Trophoblast cell (in vitro differentiated cells and primary cell): ENCODE results near the gene SPHKAP.

Source experiments
- DNase-seq, 2 donors: peaks; one replicate each; pipeline ENCODE4 v3.0.0-alpha.2; 2016
- H2AFZ ChIP-seq: 2 replicates; pipeline ENCODE4 v1.6.1; 2013; ENCODE audit warnings: low read length, moderate library complexity, mild to moderate bottlenecking; ENCODE audit not compliant: insufficient read depth, poor library complexity
- H2AK5ac ChIP-seq: 2 replicates; pipeline ENCODE4 v1.6.1; 2013; ENCODE audit warnings: mild to moderate bottlenecking, low read length
- H2BK120ac ChIP-seq: 2 replicates; pipeline ENCODE4 v1.6.1; 2013; ENCODE audit warnings: low read length, mild to moderate bottlenecking, moderate library complexity; ENCODE audit not compliant: insufficient read depth, poor library complexity
- H2BK12ac ChIP-seq: 2 replicates; pipeline ENCODE4 v1.6.1; 2013; ENCODE audit warnings: mild to moderate bottlenecking, low read length, moderate library complexity
- H2BK5ac ChIP-seq: 2 replicates; pipeline ENCODE4 v1.6.1; 2013; ENCODE audit warnings: low read length, low read depth, moderate library complexity, mild to moderate bottlenecking; ENCODE audit not compliant: poor library complexity
- H3K14ac ChIP-seq: 2 replicates; pipeline ENCODE4 v1.6.1; 2013; ENCODE audit warnings: mild to moderate bottlenecking, low read length
- H3K18ac ChIP-seq: 2 replicates; pipeline ENCODE4 v1.6.1; 2013; ENCODE audit warnings: mild to moderate bottlenecking, low read length
- H3K23ac ChIP-seq: 2 replicates; pipeline ENCODE4 v1.6.1; 2013; ENCODE audit warnings: low read length
- H3K27ac ChIP-seq: 2 replicates; pipeline ENCODE4 v1.5.1; 2013; ENCODE audit warnings: low read depth, mild to moderate bottlenecking, inconsistent platforms, low read length, moderate library complexity
- H3K27me3 ChIP-seq: 2 replicates; pipeline ENCODE4 v1.6.1; 2013; ENCODE audit warnings: inconsistent platforms, mild to moderate bottlenecking, low read length, moderate library complexity; ENCODE audit not compliant: insufficient read depth
- H3K36me3 ChIP-seq, 2 experiments: 1 replicate in 1 of 2; 2 replicates in 1 of 2; pipeline ENCODE4 v1.6.1; 2013; ENCODE audit warnings: low read length in 2 of 2, mild to moderate bottlenecking in 2 of 2, moderate library complexity in 1 of 2; ENCODE audit not compliant: insufficient read depth in 2 of 2, control insufficient read depth in 1 of 2
- H3K4ac ChIP-seq: 2 replicates; pipeline ENCODE4 v1.6.1; 2013; ENCODE audit warnings: low read depth, mild to moderate bottlenecking, low read length, moderate library complexity
- H3K4me1 ChIP-seq, 2 experiments: 1 replicate in 1 of 2; 2 replicates in 1 of 2; pipeline ENCODE4 v1.6.1; 2013; ENCODE audit warnings: low read length in 2 of 2, mild to moderate bottlenecking in 2 of 2, moderate library complexity in 1 of 2; ENCODE audit not compliant: insufficient read depth in 2 of 2, control insufficient read depth in 1 of 2
- H3K4me2 ChIP-seq: 2 replicates; pipeline ENCODE4 v1.6.1; 2013; ENCODE audit warnings: inconsistent platforms, mild to moderate bottlenecking, low read length, moderate library complexity
- H3K4me3 ChIP-seq: 2 replicates; pipeline ENCODE4 v1.5.1; 2013; ENCODE audit warnings: mild to moderate bottlenecking, low read depth, low read length, inconsistent platforms
- H3K79me1 ChIP-seq: one replicate; pipeline ENCODE4 v1.6.1; 2013; ENCODE audit warnings: low read length
- H3K79me2 ChIP-seq: 2 replicates; pipeline ENCODE4 v1.6.1; 2013; ENCODE audit warnings: low read length, mild to moderate bottlenecking; ENCODE audit not compliant: control insufficient read depth, insufficient read depth, poor library complexity
- H3K9ac ChIP-seq: 2 replicates; pipeline ENCODE4 v1.6.1; 2013; ENCODE audit warnings: mild to moderate bottlenecking, low read length
- H3K9me3 ChIP-seq: 2 replicates; pipeline ENCODE4 v1.6.1; 2013; ENCODE audit warnings: low read depth, mild to moderate bottlenecking, control low read depth, inconsistent platforms, low read length; ENCODE audit not compliant: insufficient read depth
- H4K12ac ChIP-seq: 2 replicates; pipeline ENCODE4 v1.6.1; 2013; ENCODE audit warnings: low read depth, mild to moderate bottlenecking, low read length, moderate library complexity
- H4K8ac ChIP-seq: 2 replicates; pipeline ENCODE4 v1.6.1; 2013; ENCODE audit warnings: low read depth, mild to moderate bottlenecking, low read length, moderate library complexity
- H4K91ac ChIP-seq: one replicate; pipeline ENCODE4 v1.6.1; 2013; ENCODE audit warnings: low read depth, mild to moderate bottlenecking, low read length, moderate library complexity
- WGBS: extraction: QIAGEN DNeasy Blood & Tissue Kit; methylation state at CpG from one replicate; pipeline ENCODE4 v1.1.7; 2013; ENCODE audit warnings: missing lambda C conversion rate; ENCODE audit not compliant: insufficient read length, insufficient coverage; ENCODE audit errors: extremely low coverage; 5-methylcytosine and 5-hydroxymethylcytosine counted together

SPHKAP gene

GRCh38 chr2:228086561-228086960, 94.9 kb downstream of the SPHKAP start:
- no CpG with 5 or more reads among the region's 4 CpGs for WGBS
- Histone ChIP-seq H3K27ac (no peak overlapping the region), H3K79me2 (no peaks in the 10 kb centered on the region), H3K4me1 (no peaks in the 10 kb centered on the region), H3K79me1 (no peaks in the 10 kb centered on the region), H2BK5ac (no peak overlapping the region), H2AFZ (no peak overlapping the region), H3K27me3 (no peaks in the 10 kb centered on the region), H3K23ac (no peak overlapping the region), H4K91ac (no peak overlapping the region), H3K9me3 (peaks cover 8% of the 10 kb centered on the region), H3K4me3 (no peak overlapping the region), H3K18ac (no peak overlapping the region), H2BK12ac (no peak overlapping the region), H3K4ac (no peak overlapping the region), H3K36me3 (no peaks in the 10 kb centered on the region), H2AK5ac (no peak overlapping the region), H3K9ac (no peak overlapping the region), H3K4me2 (no peak overlapping the region), H3K14ac (no peak overlapping the region), H4K12ac (no peak overlapping the region), H4K8ac (no peak overlapping the region), H2BK120ac (no peak overlapping the region)
- DNase-seq, result no peak

GRCh38 chr2:228084717-228085116, 96.8 kb downstream of the SPHKAP start:
- H3K23ac ChIP-seq, result no peak overlapping the region
- WGBS, result no CpG with 5 or more reads among the region's 2 CpGs
- H3K36me3 ChIP-seq, result no peaks in the 10 kb centered on the region
- no peak overlapping the region for H2AFZ ChIP-seq
- no peaks in the 10 kb centered on the region for H3K4me1 ChIP-seq
- H3K79me2 ChIP-seq, result no peaks in the 10 kb centered on the region
- no peak overlapping the region for H3K4ac ChIP-seq
- H2BK12ac ChIP-seq, result no peak overlapping the region
- H3K9me3 ChIP-seq, result peaks cover 3% of the 10 kb centered on the region
- no peak overlapping the region for H3K18ac ChIP-seq
- no peak overlapping the region for H3K27ac ChIP-seq
- H3K9ac ChIP-seq, result no peak overlapping the region
- no peaks in the 10 kb centered on the region for H3K27me3 ChIP-seq
- no peak overlapping the region for H2BK5ac ChIP-seq
- no peak overlapping the region for H4K91ac ChIP-seq
- DNase-seq, result no peak
- no peak overlapping the region for H4K12ac ChIP-seq
- no peak overlapping the region for H2BK120ac ChIP-seq
- H2AK5ac ChIP-seq, result no peak overlapping the region
- no peak overlapping the region for H3K14ac ChIP-seq
- H3K4me2 ChIP-seq, result no peak overlapping the region
- no peak overlapping the region for H4K8ac ChIP-seq
- H3K4me3 ChIP-seq, result no peak overlapping the region
- no peaks in the 10 kb centered on the region for H3K79me1 ChIP-seq

GRCh38 chr2:228083131-228083530, 98.4 kb downstream of the SPHKAP start:
- H3K14ac ChIP-seq, result no peak overlapping the region
- H4K91ac ChIP-seq, result no peak overlapping the region
- no peak overlapping the region for H2AFZ ChIP-seq
- H3K9me3 ChIP-seq, result no peaks in the 10 kb centered on the region
- H3K23ac ChIP-seq, result no peak overlapping the region
- no peaks in the 10 kb centered on the region for H3K79me2 ChIP-seq
- no peaks in the 10 kb centered on the region for H3K4me1 ChIP-seq
- H2AK5ac ChIP-seq, result no peak overlapping the region
- H4K8ac ChIP-seq, result no peak overlapping the region
- DNase-seq, result no peak
- no peak overlapping the region for H3K4ac ChIP-seq
- H3K27ac ChIP-seq, result no peak overlapping the region
- no CpG with 5 or more reads among the region's 2 CpGs for WGBS
- H3K79me1 ChIP-seq, result no peaks in the 10 kb centered on the region
- H3K9ac ChIP-seq, result no peak overlapping the region
- no peaks in the 10 kb centered on the region for H3K27me3 ChIP-seq
- no peak overlapping the region for H2BK120ac ChIP-seq
- H2BK5ac ChIP-seq, result no peak overlapping the region
- no peak overlapping the region for H2BK12ac ChIP-seq
- H3K4me3 ChIP-seq, result no peak overlapping the region
- H3K18ac ChIP-seq, result no peak overlapping the region
- H4K12ac ChIP-seq, result no peak overlapping the region
- H3K36me3 ChIP-seq, result no peaks in the 10 kb centered on the region
- H3K4me2 ChIP-seq, result no peak overlapping the region

DNA sequence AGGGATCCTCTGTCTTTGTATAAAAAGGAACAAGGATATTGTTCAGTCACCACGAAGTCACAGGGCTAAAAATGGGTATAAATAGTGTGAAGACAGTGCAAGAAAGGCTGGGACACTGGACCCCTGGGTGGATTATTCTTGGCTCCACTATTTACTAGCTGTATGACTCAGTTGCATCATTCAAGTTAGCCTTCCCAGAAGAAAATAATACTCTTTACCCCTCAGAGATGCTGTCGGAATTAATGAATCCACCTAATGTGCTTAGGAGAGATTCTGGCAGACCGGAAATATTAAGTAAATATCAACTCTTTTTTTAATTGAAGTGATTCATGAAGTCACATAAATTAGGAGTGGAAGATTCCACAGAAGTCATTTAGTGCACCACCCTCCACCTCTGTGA, 98.9 kb downstream of the SPHKAP start:
- no peak overlapping the region for H3K4me2 ChIP-seq
- H3K27ac ChIP-seq, result no peak overlapping the region
- H2BK120ac ChIP-seq, result no peak overlapping the region
- H2BK5ac ChIP-seq, result no peak overlapping the region
- H3K4me3 ChIP-seq, result no peak overlapping the region
- H4K12ac ChIP-seq, result no peak overlapping the region
- H3K4ac ChIP-seq, result no peak overlapping the region
- no peak overlapping the region for H3K23ac ChIP-seq
- H3K79me2 ChIP-seq, result no peaks in the 10 kb centered on the region
- no peak overlapping the region for H2AK5ac ChIP-seq
- no peaks in the 10 kb centered on the region for H3K9me3 ChIP-seq
- H3K18ac ChIP-seq, result no peak overlapping the region
- no peak overlapping the region for H4K91ac ChIP-seq
- H3K79me1 ChIP-seq, result no peaks in the 10 kb centered on the region
- no peak overlapping the region for H3K14ac ChIP-seq
- no peaks in the 10 kb centered on the region for H3K27me3 ChIP-seq
- H3K9ac ChIP-seq, result no peak overlapping the region
- no peak overlapping the region for H4K8ac ChIP-seq
- H3K36me3 ChIP-seq, result no peaks in the 10 kb centered on the region
- DNase-seq, result no peak
- no CpG with 5 or more reads among the region's 3 CpGs for WGBS
- H3K4me1 ChIP-seq, result no peaks in the 10 kb centered on the region
- no peak overlapping the region for H2AFZ ChIP-seq
- no peak overlapping the region for H2BK12ac ChIP-seq
